Heart left ventricle (tissue), 13 donors: Measurements from ENCODE around the gene PPP2R2D.

ENCODE experiments used
- POLR2A ChIP-seq, 2 donors: fragments of 450-650 bp; IDR thresholded peaks; one replicate each; pipeline ENCODE4 v1.6.1; 2017; ENCODE audit warnings: antibody characterized with exemption in 2 of 2, mild to moderate bottlenecking in 2 of 2, moderate library complexity in 2 of 2
- TF ChIP-seq, protein P1 (sequence below), 12 donors: fragments of 200-600 bp; sonication (generic) in 4 of 12; IDR thresholded peaks; one replicate each; pipeline versions ENCODE4 v1.5.0 to v1.8.0; 2018 to 2022; ENCODE audit warnings: antibody characterized with exemption in 12 of 12, mild to moderate bottlenecking in 5 of 12
- donor health status: ischemic (EF 13 %, LVEDD 7.1; RV severe dilation, severe dysfunction).
- donor health status: DM: no; HTN: yes; CAD: no.
- donor health status: DM: no; HTN: no; CAD: no.
- donor health status: ischemic (EF 25% LVEDD 6.9; RV normal size, moderate dysfunction).
- donor health status: ischemic (EF 25% LVEDD 5.7; RV mildly dilated, moderate dysfunction).
- donor health status: ischemic (EF 35%, LVEDD 5.7; RV mildly dilated, moderate dysfunction).
- donor health status: nonischemic (EF 11% LVEDD 7.7; RV severe dilation, severe dysfunction).
- donor health status: DM: yes; HTN: yes; CAD: no.
- donor health status: PGD.
- donor health status: ischemic (EF 29% LVEDD 5.4; RV normal size, mild dysfunction).
- donor health status: nonischemic (EF 23%, LVEDD 6.1; RV moderate dilation, normal function).

DNA sequence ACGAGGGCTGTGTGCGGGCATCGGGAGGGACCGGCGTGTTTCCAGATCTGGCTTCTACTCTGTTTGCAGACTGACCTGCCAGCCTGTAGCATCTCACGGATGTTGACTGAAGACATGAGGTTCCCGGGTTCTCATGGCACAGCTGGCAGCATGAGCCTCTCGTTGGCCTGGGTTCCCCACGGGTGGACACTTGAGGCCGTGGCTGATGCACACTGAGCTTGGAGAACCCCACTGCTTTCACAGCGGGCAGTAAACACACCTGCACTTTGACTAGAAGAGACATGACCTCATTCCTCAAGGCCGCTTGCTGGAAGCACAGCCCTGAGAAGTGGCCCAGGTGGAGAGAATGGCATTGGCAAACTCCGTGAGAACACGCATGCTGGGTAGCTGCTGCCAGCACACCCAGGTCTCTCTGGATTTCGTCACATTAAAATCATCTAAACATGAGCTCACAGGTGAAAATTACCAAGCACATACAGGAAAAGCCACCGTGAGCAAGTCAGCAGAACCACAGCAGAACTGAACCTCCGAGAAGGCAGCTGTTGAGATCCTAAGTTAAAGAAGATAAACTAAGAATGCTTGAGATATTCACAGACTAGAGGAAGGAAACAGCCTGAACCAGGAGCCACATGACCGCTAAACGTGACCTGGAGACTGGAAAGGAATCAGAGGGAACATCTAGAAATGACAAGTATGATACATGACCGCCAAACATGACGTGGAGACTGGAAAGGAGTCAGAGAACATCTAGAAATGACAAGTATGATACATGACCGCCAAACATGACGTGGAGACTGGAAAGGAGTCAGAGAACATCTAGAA, 48.4 kb downstream of the PPP2R2D start:
- TF ChIP-seq, protein P1, sequence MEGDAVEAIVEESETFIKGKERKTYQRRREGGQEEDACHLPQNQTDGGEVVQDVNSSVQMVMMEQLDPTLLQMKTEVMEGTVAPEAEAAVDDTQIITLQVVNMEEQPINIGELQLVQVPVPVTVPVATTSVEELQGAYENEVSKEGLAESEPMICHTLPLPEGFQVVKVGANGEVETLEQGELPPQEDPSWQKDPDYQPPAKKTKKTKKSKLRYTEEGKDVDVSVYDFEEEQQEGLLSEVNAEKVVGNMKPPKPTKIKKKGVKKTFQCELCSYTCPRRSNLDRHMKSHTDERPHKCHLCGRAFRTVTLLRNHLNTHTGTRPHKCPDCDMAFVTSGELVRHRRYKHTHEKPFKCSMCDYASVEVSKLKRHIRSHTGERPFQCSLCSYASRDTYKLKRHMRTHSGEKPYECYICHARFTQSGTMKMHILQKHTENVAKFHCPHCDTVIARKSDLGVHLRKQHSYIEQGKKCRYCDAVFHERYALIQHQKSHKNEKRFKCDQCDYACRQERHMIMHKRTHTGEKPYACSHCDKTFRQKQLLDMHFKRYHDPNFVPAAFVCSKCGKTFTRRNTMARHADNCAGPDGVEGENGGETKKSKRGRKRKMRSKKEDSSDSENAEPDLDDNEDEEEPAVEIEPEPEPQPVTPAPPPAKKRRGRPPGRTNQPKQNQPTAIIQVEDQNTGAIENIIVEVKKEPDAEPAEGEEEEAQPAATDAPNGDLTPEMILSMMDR (IDR thresholded peaks at IDR 0.05) = no peak
- TF ChIP-seq POLR2A (IDR thresholded peaks at IDR 0.05) = no peak
